Measurements from ENCODE around the gene AGFG1. TPM values are rescaled to one million over a fixed set of nuclear protein-coding genes. Genes with fewer than 3 reads are reported as not detected.

The AGFG1 gene
- total RNA-seq, 1 experiment from 2014 or later: 109 TPM

GRCh38 chr2:227606476-227606875, 134.5 kb downstream of the AGFG1 start:
- no peaks in the 10 kb centered on the region; a peak in 1 of 7 replicates for H3K36me3 Mint-ChIP-seq (ENCODE audit: insufficient read depth in 1 of 3, low read depth in 3 of 3)
- H3T11ph ChIP-seq (ENCODE audit: low read length): no peak overlapping the region
- H2BK5ac ChIP-seq (ENCODE audit: insufficient read length, low read length): no peak overlapping the region
- H3K18ac ChIP-seq (ENCODE audit: insufficient read length, low read depth, low read length): no peak overlapping the region
- H2AFZ ChIP-seq (ENCODE audit: low read length): no peak overlapping the region
- no CpG with 5 or more reads among the region's 1 CpG for WGBS (ENCODE audit: extremely low coverage, insufficient read length, low lambda C conversion rate)
- no peaks in the 10 kb centered on the region for H3K4me1 ChIP-seq (ENCODE audit: insufficient read depth, low read length)
- H4K20me1 ChIP-seq (ENCODE audit: control insufficient read depth, insufficient read depth, insufficient read length): no peaks in the 10 kb centered on the region
- no peak overlapping the region for H4K91ac ChIP-seq (ENCODE audit: insufficient read length, low read depth, low read length)
- H3K27ac Mint-ChIP-seq: no peak overlapping the region; a peak in 1 of 7 replicates
- H4K8ac ChIP-seq (replicated peaks; ENCODE audit: insufficient read length, low read depth, low read length): no peak overlapping the region
- H3K4me2 ChIP-seq (ENCODE audit: insufficient read depth, insufficient read length, low read length): no peak overlapping the region
- H3K9me3 Mint-ChIP-seq: no peaks in the 10 kb centered on the region
- no peak overlapping the region for H2BK20ac ChIP-seq (ENCODE audit: low read depth, low read length, poor library complexity, severe bottlenecking)
- H3K14ac ChIP-seq (ENCODE audit: insufficient read depth, low read length): no peak overlapping the region
- H3K79me1 ChIP-seq (ENCODE audit: insufficient read depth, low read depth, low read length, poor library complexity, severe bottlenecking): no peaks in the 10 kb centered on the region
- no peak for TF ChIP-seq CTCF (conservative IDR thresholded peaks at IDR 0.05)
- no peak for DNase-seq
- no peaks in the 10 kb centered on the region for H3K79me2 ChIP-seq (ENCODE audit: insufficient read depth, low read length)
- H3K56ac ChIP-seq (ENCODE audit: insufficient read length, low read depth, low read length): no peak overlapping the region
- H3K27me3 ChIP-seq (ENCODE audit: insufficient read depth, low read length): no peaks in the 10 kb centered on the region
- no peak overlapping the region for H3K4ac ChIP-seq (ENCODE audit: low read depth, low read length)
- H3K27ac ChIP-seq (ENCODE audit: insufficient read length, low read depth, low read length): no peak overlapping the region
- H3K23me2 ChIP-seq (ENCODE audit: insufficient read length, low read depth, low read length, poor library complexity, severe bottlenecking): no peaks in the 10 kb centered on the region
- no peak overlapping the region for H4K5ac ChIP-seq (ENCODE audit: insufficient read length, low read depth, low read length)
- no peak overlapping the region for H2BK120ac ChIP-seq (ENCODE audit: low read depth, low read length, poor library complexity, severe bottlenecking)
- H3K4me3 Mint-ChIP-seq: no peak overlapping the region
- no peaks in the 10 kb centered on the region for H3K9me3 ChIP-seq (ENCODE audit: control insufficient read depth, low read depth, low read length)
- no peaks in the 10 kb centered on the region for H3K4me1 Mint-ChIP-seq
- no peak overlapping the region for H3K9ac ChIP-seq (ENCODE audit: extremely low read depth, insufficient read length, low read length)
- peaks cover 2% of the 10 kb centered on the region; the same call in 1 of the 2 replicates for H3K27me3 Mint-ChIP-seq (ENCODE audit: low read depth)
- H3K23ac ChIP-seq (ENCODE audit: insufficient read length, low read depth, low read length): no peak overlapping the region
- H2BK15ac ChIP-seq (ENCODE audit: low read depth, low read length): no peak overlapping the region
- H2BK12ac ChIP-seq (ENCODE audit: insufficient read length, low read depth, low read length): no peak overlapping the region
- no peak overlapping the region for H2AK5ac ChIP-seq (ENCODE audit: insufficient read length, low read length)

All from H9 (cell line).